ACC112 (cell line): ENCODE data around the gene TRPM3.

ENCODE experiments used
- H2AFZ ChIP-seq: fragments of 200-600 bp; sonication (generic); one replicate; pipeline ENCODE4 v1.6.0; 2017; ENCODE audit warnings: antibody characterized with exemption, low read length; ENCODE audit not compliant: unreplicated experiment
- H3K27ac ChIP-seq: fragments of 200-600 bp; sonication (generic); 2 replicates; pipeline ENCODE4 v1.5.1; 2014; ENCODE audit warnings: low read depth, mild to moderate bottlenecking, antibody characterized with exemption, low read length, moderate library complexity
- H3K27me3 ChIP-seq: fragments of 200-600 bp; sonication (generic); 2 replicates; pipeline ENCODE4 v1.6.1; 2014; ENCODE audit warnings: mild to moderate bottlenecking, antibody characterized with exemption, low read length, moderate library complexity, mixed read lengths; ENCODE audit not compliant: insufficient read depth
- H3K36me3 ChIP-seq: fragments of 200-600 bp; sonication (generic); 2 replicates; pipeline ENCODE4 v1.6.1; 2016; ENCODE audit warnings: mild to moderate bottlenecking, antibody characterized with exemption, low read length, moderate library complexity, mixed read lengths; ENCODE audit not compliant: insufficient read depth
- H3K4me1 ChIP-seq: fragments of 200-600 bp; sonication (generic); one replicate; pipeline ENCODE4 v1.6.1; 2016; ENCODE audit warnings: low read length, mixed read lengths; ENCODE audit not compliant: insufficient read depth, unreplicated experiment, control insufficient read depth
- H3K4me3 ChIP-seq: fragments of 200-600 bp; sonication (generic); 2 replicates; pipeline ENCODE4 v1.5.1; 2014; ENCODE audit warnings: mild to moderate bottlenecking, low read depth, low read length
- H3K79me2 ChIP-seq: fragments of 200-600 bp; sonication (generic); one replicate; pipeline ENCODE4 v1.6.0; 2016; ENCODE audit warnings: low read length; ENCODE audit not compliant: control insufficient read depth, unreplicated experiment, insufficient read depth

TRPM3 gene

GRCh38 chr9:70564468-70565335, 556.7 kb downstream of the TRPM3 start:
- Histone ChIP-seq H3K27me3 (no peaks in the 10 kb centered on the region), H2AFZ (no peak overlapping the region), H3K79me2 (no peaks in the 10 kb centered on the region), H3K27ac (no peak overlapping the region), H3K4me3 (no peak overlapping the region), H3K4me1 (peaks cover 6% of the 10 kb centered on the region), H3K36me3 (no peaks in the 10 kb centered on the region)

GRCh38 chr9:70563431-70564204, 557.8 kb downstream of the TRPM3 start:
- no peak overlapping the region for H3K4me3 ChIP-seq
- peaks cover 6% of the 10 kb centered on the region for H3K4me1 ChIP-seq
- peak overlapping the region; percentile 49 for H3K27ac ChIP-seq

GRCh38 chr9:70563010-70563409, 558.4 kb downstream of the TRPM3 start:
- H3K4me1 ChIP-seq = peaks cover 6% of the 10 kb centered on the region
- H2AFZ ChIP-seq = no peak overlapping the region
- H3K79me2 ChIP-seq = no peaks in the 10 kb centered on the region
- H3K27ac ChIP-seq = no peak overlapping the region
- H3K27me3 ChIP-seq = no peaks in the 10 kb centered on the region
- no peaks in the 10 kb centered on the region for H3K36me3 ChIP-seq
- no peak overlapping the region for H3K4me3 ChIP-seq

More at GRCh38 chr9:70563431-70564204, 557.8 kb downstream of the TRPM3 start:
- no peaks in the 10 kb centered on the region for H3K27me3 ChIP-seq
- no peaks in the 10 kb centered on the region for H3K36me3 ChIP-seq
- H3K79me2 ChIP-seq = no peaks in the 10 kb centered on the region
- H2AFZ ChIP-seq = peak overlapping the region; percentile 28

GRCh38 chr9:70561786-70562395, 559.5 kb downstream of the TRPM3 start:
- Histone ChIP-seq H2AFZ (no peak overlapping the region), H3K27me3 (no peaks in the 10 kb centered on the region), H3K27ac (no peak overlapping the region), H3K4me1 (peaks cover 6% of the 10 kb centered on the region), H3K4me3 (no peak overlapping the region), H3K36me3 (no peaks in the 10 kb centered on the region), H3K79me2 (no peaks in the 10 kb centered on the region)

GRCh38 chr9:70561111-70561510, 560.3 kb downstream of the TRPM3 start:
- no peaks in the 10 kb centered on the region for H3K36me3 ChIP-seq

GRCh38 chr9:70559102-70559501, 562.3 kb downstream of the TRPM3 start:
- peaks cover 17% of the 10 kb centered on the region for H3K4me1 ChIP-seq
- H3K4me3 ChIP-seq = no peak overlapping the region
- no peaks in the 10 kb centered on the region for H3K79me2 ChIP-seq
- no peak overlapping the region for H3K27ac ChIP-seq
- H3K27me3 ChIP-seq = no peaks in the 10 kb centered on the region
- no peak overlapping the region for H2AFZ ChIP-seq
- no peaks in the 10 kb centered on the region for H3K36me3 ChIP-seq

More at GRCh38 chr9:70561111-70561510, 560.3 kb downstream of the TRPM3 start:
- Histone ChIP-seq H3K4me1 (peaks cover 6% of the 10 kb centered on the region), H3K4me3 (no peak overlapping the region), H3K27ac (no peak overlapping the region), H3K79me2 (no peaks in the 10 kb centered on the region), H3K27me3 (no peaks in the 10 kb centered on the region), H2AFZ (no peak overlapping the region)

GRCh38 chr9:70557661-70558369, 563.6 kb downstream of the TRPM3 start:
- Histone ChIP-seq H3K4me1 (peaks cover 19% of the 10 kb centered on the region), H3K36me3 (no peaks in the 10 kb centered on the region), H3K79me2 (no peaks in the 10 kb centered on the region), H3K27me3 (no peaks in the 10 kb centered on the region), H2AFZ (no peak overlapping the region), H3K27ac (no peak overlapping the region), H3K4me3 (no peak overlapping the region)

- Histone ChIP-seq H3K27me3 (no peaks in the 10 kb centered on the region), H3K36me3 (no peaks in the 10 kb centered on the region), H3K79me2 (no peaks in the 10 kb centered on the region), H3K4me3 (no peak overlapping the region), H2AFZ (no peak overlapping the region), H3K27ac (no peak overlapping the region), H3K4me1 (peaks cover 19% of the 10 kb centered on the region)
Observed at GRCh38 chr9:70556771-70557170, 564.6 kb downstream of the TRPM3 start.

GRCh38 chr9:70554881-70555280, 566.5 kb downstream of the TRPM3 start:
- H3K79me2 ChIP-seq = no peaks in the 10 kb centered on the region
- H3K4me1 ChIP-seq = peaks cover 19% of the 10 kb centered on the region
- no peaks in the 10 kb centered on the region for H3K36me3 ChIP-seq
- H2AFZ ChIP-seq = no peak overlapping the region
- H3K27me3 ChIP-seq = no peaks in the 10 kb centered on the region
- H3K27ac ChIP-seq = peak overlapping the region; percentile 34; the same call in 1 of the 2 replicates
- H3K4me3 ChIP-seq = no peak overlapping the region
